RWPE2 (cell line): ENCODE data around the gene ST6GALNAC5.

ENCODE experiments used
- ATAC-seq: fragments of 200-7000 bp; cut with Tn5 transposase; 3 replicates; pipeline ENCODE4 v1.9.1; 2021; ENCODE audit warnings: low read depth
- DNase-seq: peaks from one replicate; pipeline ENCODE4 v3.0.0-alpha.2; 2020; ENCODE audit warnings: low spot score
- H3K27ac ChIP-seq: fragments of 450-650 bp; 2 replicates; pipeline ENCODE4 v1.5.1; 2017; ENCODE audit warnings: mild to moderate bottlenecking; ENCODE audit not compliant: poor library complexity, severe bottlenecking
- H3K27me3 ChIP-seq: fragments of 250-450 bp; sonication (Bioruptor Pico); 2 replicates; pipeline ENCODE4 v1.5.1; 2021; ENCODE audit warnings: mild to moderate bottlenecking, moderate library complexity; ENCODE audit not compliant: insufficient read depth, poor library complexity, severe bottlenecking
- H3K36me3 ChIP-seq: fragments of 250-450 bp; sonication (Bioruptor Pico); 2 replicates; pipeline ENCODE4 v1.5.1; 2020; ENCODE audit warnings: low read depth, mild to moderate bottlenecking, moderate library complexity
- H3K4me1 ChIP-seq: fragments of 250-450 bp; sonication (Bioruptor Pico); 2 replicates; pipeline ENCODE4 v1.5.1; 2021; ENCODE audit warnings: mild to moderate bottlenecking, moderate library complexity; ENCODE audit not compliant: insufficient read depth, poor library complexity, severe bottlenecking
- H3K4me3 ChIP-seq: fragments of 250-450 bp; sonication (Bioruptor Pico); 2 replicates; pipeline ENCODE4 v1.5.1; 2021; ENCODE audit warnings: mild to moderate bottlenecking, moderate library complexity; ENCODE audit not compliant: severe bottlenecking
- H3K9me3 ChIP-seq: fragments of 250-450 bp; sonication (Bioruptor Pico); 2 replicates; pipeline ENCODE4 v1.5.1; 2021; ENCODE audit warnings: mild to moderate bottlenecking, moderate library complexity; ENCODE audit not compliant: severe bottlenecking
- TF ChIP-seq, protein P1 (sequence below): fragments of 450-650 bp; IDR thresholded peaks from one replicate; pipeline ENCODE4 v1.5.1; 2017; ENCODE audit warnings: mild to moderate bottlenecking, moderate library complexity; ENCODE audit not compliant: poor library complexity, severe bottlenecking

Gene ST6GALNAC5

DNA sequence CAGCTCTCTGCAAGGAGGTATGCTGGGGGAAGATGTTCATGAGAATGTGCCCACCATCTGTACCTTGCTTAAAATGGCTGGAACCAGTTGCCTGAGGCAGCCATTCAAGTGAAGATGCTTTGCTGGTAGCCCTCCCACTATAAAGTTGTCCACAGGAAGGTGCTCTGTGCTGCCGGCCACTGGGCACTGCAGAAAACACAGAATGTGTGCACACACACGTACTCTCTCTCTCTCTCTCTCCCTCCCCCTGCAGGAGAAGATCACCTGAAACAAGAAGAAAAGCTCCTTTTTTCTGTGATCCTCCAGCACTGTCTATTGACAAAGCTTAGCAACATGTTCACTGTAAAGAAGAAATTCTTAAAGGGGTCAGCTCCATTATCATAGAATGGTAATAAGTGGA lies 217.2 kb downstream of the ST6GALNAC5 start:
- TF ChIP-seq, protein P1, sequence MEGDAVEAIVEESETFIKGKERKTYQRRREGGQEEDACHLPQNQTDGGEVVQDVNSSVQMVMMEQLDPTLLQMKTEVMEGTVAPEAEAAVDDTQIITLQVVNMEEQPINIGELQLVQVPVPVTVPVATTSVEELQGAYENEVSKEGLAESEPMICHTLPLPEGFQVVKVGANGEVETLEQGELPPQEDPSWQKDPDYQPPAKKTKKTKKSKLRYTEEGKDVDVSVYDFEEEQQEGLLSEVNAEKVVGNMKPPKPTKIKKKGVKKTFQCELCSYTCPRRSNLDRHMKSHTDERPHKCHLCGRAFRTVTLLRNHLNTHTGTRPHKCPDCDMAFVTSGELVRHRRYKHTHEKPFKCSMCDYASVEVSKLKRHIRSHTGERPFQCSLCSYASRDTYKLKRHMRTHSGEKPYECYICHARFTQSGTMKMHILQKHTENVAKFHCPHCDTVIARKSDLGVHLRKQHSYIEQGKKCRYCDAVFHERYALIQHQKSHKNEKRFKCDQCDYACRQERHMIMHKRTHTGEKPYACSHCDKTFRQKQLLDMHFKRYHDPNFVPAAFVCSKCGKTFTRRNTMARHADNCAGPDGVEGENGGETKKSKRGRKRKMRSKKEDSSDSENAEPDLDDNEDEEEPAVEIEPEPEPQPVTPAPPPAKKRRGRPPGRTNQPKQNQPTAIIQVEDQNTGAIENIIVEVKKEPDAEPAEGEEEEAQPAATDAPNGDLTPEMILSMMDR = no peak
- H3K27me3 ChIP-seq = no peaks in the 10 kb centered on the region
- DNase-seq = no peak
- no peaks in the 10 kb centered on the region for H3K9me3 ChIP-seq
- H3K27ac ChIP-seq = no peak overlapping the region
- no peaks in the 10 kb centered on the region for H3K36me3 ChIP-seq
- no peak for ATAC-seq
- H3K4me3 ChIP-seq = no peak overlapping the region
- H3K4me1 ChIP-seq = no peaks in the 10 kb centered on the region

- ATAC-seq = no peak
- Histone ChIP-seq H3K4me3 (no peak overlapping the region), H3K27me3 (no peaks in the 10 kb centered on the region), H3K4me1 (no peaks in the 10 kb centered on the region), H3K9me3 (no peaks in the 10 kb centered on the region), H3K27ac (no peak overlapping the region), H3K36me3 (no peaks in the 10 kb centered on the region)
- no peak for DNase-seq
- TF ChIP-seq, protein P1 = no peak
Measured at GRCh38 chr1:77085109-77085508, 217.8 kb downstream of the ST6GALNAC5 start.

DNA sequence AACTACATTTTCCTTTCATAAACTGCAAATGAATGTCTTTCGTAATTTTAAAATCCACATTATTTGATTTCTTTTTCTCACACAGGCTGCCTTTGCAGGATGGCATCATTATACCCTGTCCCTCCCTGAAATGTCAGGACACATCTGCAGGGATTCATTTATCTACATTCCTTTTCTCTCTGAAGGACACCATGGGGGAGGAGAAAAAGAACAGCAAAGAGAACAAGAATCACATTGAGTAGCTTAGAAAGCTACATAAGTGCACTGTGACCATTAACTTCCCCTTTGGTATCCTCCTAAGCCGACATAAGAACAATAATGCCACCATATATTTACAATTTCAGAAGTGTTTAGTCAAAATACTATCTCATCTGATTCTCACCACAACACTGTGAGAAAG lies 222.5 kb downstream of the ST6GALNAC5 start:
- H3K27ac ChIP-seq = no peak overlapping the region

DNA sequence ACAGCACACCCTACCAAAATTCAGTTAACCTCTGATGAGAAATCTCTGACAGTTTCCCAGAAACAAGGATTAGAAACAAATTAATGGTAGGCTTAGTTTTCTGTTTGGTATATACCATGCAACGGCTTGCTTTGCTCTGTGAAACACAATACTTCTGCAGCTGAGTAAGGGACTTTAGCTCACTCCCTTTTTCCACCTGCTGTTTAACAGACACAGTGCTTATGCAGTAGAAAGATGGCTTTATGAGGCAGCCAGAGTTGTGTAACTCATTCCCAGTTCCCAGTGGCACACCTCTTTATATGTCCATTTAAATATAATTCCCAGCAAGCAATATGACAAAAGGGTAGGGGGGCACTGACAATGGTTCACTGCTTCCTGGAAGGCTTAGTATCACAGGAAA lies 228.0 kb downstream of the ST6GALNAC5 start:
- no peak for DNase-seq
- no peaks in the 10 kb centered on the region for H3K36me3 ChIP-seq
- H3K27me3 ChIP-seq = no peaks in the 10 kb centered on the region
- no peak; the same call in 2 of the 3 replicates for ATAC-seq
- H3K9me3 ChIP-seq = no peaks in the 10 kb centered on the region
- peaks cover 3% of the 10 kb centered on the region for H3K4me1 ChIP-seq
- no peak overlapping the region for H3K4me3 ChIP-seq
- TF ChIP-seq, protein P1 = no peak
- no peak overlapping the region for H3K27ac ChIP-seq

More for the DNA sequence above, 222.5 kb downstream of the ST6GALNAC5 start:
- Histone ChIP-seq H3K4me1 (no peaks in the 10 kb centered on the region), H3K27me3 (no peaks in the 10 kb centered on the region), H3K9me3 (no peaks in the 10 kb centered on the region), H3K36me3 (no peaks in the 10 kb centered on the region), H3K4me3 (no peak overlapping the region)
- ATAC-seq (no peak), DNase-seq (no peak)
- TF ChIP-seq, protein P1 = no peak

DNA sequence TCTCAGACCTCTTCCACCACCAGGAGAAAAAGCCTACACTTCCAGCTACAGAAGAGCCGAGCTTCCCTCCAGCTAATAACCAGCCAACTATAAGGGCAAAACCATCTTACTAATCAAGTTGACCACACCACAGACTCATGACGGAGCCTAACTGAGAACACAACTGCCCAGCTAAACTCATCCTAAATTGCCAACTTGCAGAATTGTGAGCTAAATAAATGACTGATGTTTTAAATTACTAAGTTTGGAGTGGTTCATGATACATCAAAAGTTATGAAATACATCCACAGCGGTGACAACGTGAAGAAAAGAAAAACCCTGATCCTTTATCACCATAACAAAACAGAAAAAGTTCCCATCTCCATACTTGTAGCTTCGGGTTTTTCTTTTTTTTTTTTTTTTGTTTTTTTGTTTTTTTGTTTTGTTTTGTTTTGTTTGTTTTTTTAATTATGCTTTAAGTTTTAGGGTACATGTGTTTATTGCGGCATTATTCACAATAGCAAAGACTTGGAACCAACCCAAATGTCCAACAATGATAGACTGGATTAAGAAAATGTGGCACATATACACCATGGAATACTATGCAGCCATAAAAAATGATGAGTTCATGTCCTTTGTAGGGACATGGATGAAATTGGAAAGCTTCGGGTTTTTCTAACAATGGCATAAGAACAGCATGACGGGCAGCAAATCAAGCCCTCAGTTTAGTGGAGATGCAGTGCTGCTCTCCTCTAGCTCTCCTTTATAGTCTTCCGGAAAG lies 229.4 kb downstream of the ST6GALNAC5 start:
- TF ChIP-seq, protein P1 = no peak
- Histone ChIP-seq H3K27ac (no peak overlapping the region), H3K9me3 (no peaks in the 10 kb centered on the region), H3K4me3 (no peak overlapping the region), H3K4me1 (peaks cover 18% of the 10 kb centered on the region), H3K36me3 (no peaks in the 10 kb centered on the region), H3K27me3 (no peaks in the 10 kb centered on the region)
- DNase-seq (no peak), ATAC-seq (no peak)
